ENCODE measurements around the gene SYNDIG1. TPM values are rescaled to one million over a fixed set of nuclear protein-coding genes. Genes with fewer than 3 reads are reported as not detected.

SYNDIG1 gene
- total RNA-seq, 1 experiment from 2014 or later: not detected

GRCh38 chr20:24627291-24627690 lies 157.9 kb downstream of the SYNDIG1 start:
- Histone ChIP-seq H3F3A (ENCODE audit: low read length, unreplicated experiment) (no peaks in the 10 kb centered on the region), H3K79me2 (ENCODE audit: low read length) (no peaks in the 10 kb centered on the region), H2AFZ (ENCODE audit: low read length) (no peak overlapping the region), H3K4me1 (ENCODE audit: insufficient read depth, low read length) (no peaks in the 10 kb centered on the region), H3K9ac (ENCODE audit: low read length) (no peak overlapping the region), H3K4me3 (ENCODE audit: low read length) (no peak overlapping the region), H3K36me3 (ENCODE audit: low read depth, low read length) (no peaks in the 10 kb centered on the region), H3K27me3 (ENCODE audit: low read length) (peaks cover 50% of the 10 kb centered on the region), H3K27ac (ENCODE audit: low read length) (no peak overlapping the region), H3K4me2 (ENCODE audit: low read length) (no peak overlapping the region), H3K9me3 (ENCODE audit: low read length) (no peaks in the 10 kb centered on the region), H3K9me2 (replicated peaks; ENCODE audit: low read length) (no peaks in the 10 kb centered on the region), H4K20me1 (ENCODE audit: low read length) (no peaks in the 10 kb centered on the region)
- TF ChIP-seq CTCF (conservative IDR thresholded peaks at IDR 0.05; ENCODE audit: low read depth, low read length): no peak
- TF ChIP-seq EZH2 (IDR thresholded peaks at IDR 0.05; ENCODE audit: low read length, unreplicated experiment): no peak
- no peak for TF ChIP-seq EZH2phosphoT487 (IDR thresholded peaks at IDR 0.05; ENCODE audit: borderline replicate concordance, low read length)
- ChIA-PET CTCF (no interaction called here), POLR2A (ENCODE audit: unreplicated experiment) (no interaction called here)
- intact Hi-C loops (cut with micrococcal nuclease): no loop called here
- no TSS peak for BruUV-seq (replicated peaks)
- DNase-seq (no peak), ATAC-seq (no peak)

- H3K9me2 ChIP-seq (replicated peaks; ENCODE audit: low read length): no peaks in the 10 kb centered on the region
- TF ChIP-seq EZH2 (IDR thresholded peaks at IDR 0.05; ENCODE audit: low read length, unreplicated experiment) (no peak), EZH2phosphoT487 (IDR thresholded peaks at IDR 0.05; ENCODE audit: borderline replicate concordance, low read length) (no peak), CTCF (conservative IDR thresholded peaks at IDR 0.05; ENCODE audit: low read depth, low read length) (no peak)
- no TSS peak for BruUV-seq (replicated peaks)
- H3K79me2 ChIP-seq (ENCODE audit: low read length): no peaks in the 10 kb centered on the region
- H3F3A ChIP-seq (ENCODE audit: low read length, unreplicated experiment): no peaks in the 10 kb centered on the region
- H2AFZ ChIP-seq (ENCODE audit: low read length): no peak overlapping the region
- intact Hi-C loops (cut with micrococcal nuclease): no loop called here
- H4K20me1 ChIP-seq (ENCODE audit: low read length): no peaks in the 10 kb centered on the region
- no peaks in the 10 kb centered on the region for H3K9me3 ChIP-seq (ENCODE audit: low read length)
- peaks cover 44% of the 10 kb centered on the region for H3K27me3 ChIP-seq (ENCODE audit: low read length)
- ATAC-seq (no peak), DNase-seq (no peak)
- H3K9ac ChIP-seq (ENCODE audit: low read length): no peak overlapping the region
- ChIA-PET CTCF (no interaction called here), POLR2A (ENCODE audit: unreplicated experiment) (no interaction called here)
- H3K27ac ChIP-seq (ENCODE audit: low read length): no peak overlapping the region
- H3K4me1 ChIP-seq (ENCODE audit: insufficient read depth, low read length): no peaks in the 10 kb centered on the region
- H3K4me3 ChIP-seq (ENCODE audit: low read length): no peak overlapping the region
- H3K36me3 ChIP-seq (ENCODE audit: low read depth, low read length): no peaks in the 10 kb centered on the region
- no peak overlapping the region for H3K4me2 ChIP-seq (ENCODE audit: low read length)
Observed at GRCh38 chr20:24627926-24628325, 158.5 kb downstream of the SYNDIG1 start.

GRCh38 chr20:24628985-24629384 lies 159.6 kb downstream of the SYNDIG1 start:
- Histone ChIP-seq H3K9ac (ENCODE audit: low read length) (no peak overlapping the region), H3K27ac (ENCODE audit: low read length) (no peak overlapping the region), H3K9me3 (ENCODE audit: low read length) (no peaks in the 10 kb centered on the region), H4K20me1 (ENCODE audit: low read length) (no peaks in the 10 kb centered on the region), H3K4me1 (ENCODE audit: insufficient read depth, low read length) (no peaks in the 10 kb centered on the region), H3K36me3 (ENCODE audit: low read depth, low read length) (no peaks in the 10 kb centered on the region), H3K4me2 (ENCODE audit: low read length) (no peak overlapping the region), H3K27me3 (ENCODE audit: low read length) (peaks cover 34% of the 10 kb centered on the region), H3K9me2 (replicated peaks; ENCODE audit: low read length) (no peaks in the 10 kb centered on the region), H2AFZ (ENCODE audit: low read length) (no peak overlapping the region), H3K4me3 (ENCODE audit: low read length) (no peak overlapping the region), H3K79me2 (ENCODE audit: low read length) (no peaks in the 10 kb centered on the region), H3F3A (ENCODE audit: low read length, unreplicated experiment) (no peaks in the 10 kb centered on the region)
- ATAC-seq (no peak), DNase-seq (no peak)
- BruUV-seq (replicated peaks): no TSS peak
- no peak for TF ChIP-seq EZH2phosphoT487 (IDR thresholded peaks at IDR 0.05; ENCODE audit: borderline replicate concordance, low read length)
- no peak for TF ChIP-seq EZH2 (IDR thresholded peaks at IDR 0.05; ENCODE audit: low read length, unreplicated experiment)
- ChIA-PET POLR2A (ENCODE audit: unreplicated experiment) (no interaction called here), CTCF (no interaction called here)
- intact Hi-C loops (cut with micrococcal nuclease): no loop called here

All from PC-3 (cell line).